Right lobe of liver (tissue), 4 donors: Measurements from ENCODE around the gene MFRP.

Experiments
- POLR2A ChIP-seq: fragments of 450-650 bp; IDR thresholded peaks from one replicate; pipeline ENCODE4 v1.6.1; 2017; ENCODE audit warnings: antibody characterized with exemption, mild to moderate bottlenecking
- TF ChIP-seq, protein P1 (sequence below), 4 donors: fragments of 200-600 bp in 3 of 4; fragments of 450-650 bp in 1 of 4; IDR thresholded peaks; one replicate each; pipeline versions ENCODE4 v1.5.1 to v1.8.0; 2016 to 2022; ENCODE audit warnings: antibody characterized with exemption in 4 of 4, mild to moderate bottlenecking in 2 of 4
- donor health status: DM: no; HTN: no; CAD: no.
- donor health status: DM: no; HTN: no; CAD: no.
- donor health status: DM: no; HTN: yes; CAD: no.

DNA sequence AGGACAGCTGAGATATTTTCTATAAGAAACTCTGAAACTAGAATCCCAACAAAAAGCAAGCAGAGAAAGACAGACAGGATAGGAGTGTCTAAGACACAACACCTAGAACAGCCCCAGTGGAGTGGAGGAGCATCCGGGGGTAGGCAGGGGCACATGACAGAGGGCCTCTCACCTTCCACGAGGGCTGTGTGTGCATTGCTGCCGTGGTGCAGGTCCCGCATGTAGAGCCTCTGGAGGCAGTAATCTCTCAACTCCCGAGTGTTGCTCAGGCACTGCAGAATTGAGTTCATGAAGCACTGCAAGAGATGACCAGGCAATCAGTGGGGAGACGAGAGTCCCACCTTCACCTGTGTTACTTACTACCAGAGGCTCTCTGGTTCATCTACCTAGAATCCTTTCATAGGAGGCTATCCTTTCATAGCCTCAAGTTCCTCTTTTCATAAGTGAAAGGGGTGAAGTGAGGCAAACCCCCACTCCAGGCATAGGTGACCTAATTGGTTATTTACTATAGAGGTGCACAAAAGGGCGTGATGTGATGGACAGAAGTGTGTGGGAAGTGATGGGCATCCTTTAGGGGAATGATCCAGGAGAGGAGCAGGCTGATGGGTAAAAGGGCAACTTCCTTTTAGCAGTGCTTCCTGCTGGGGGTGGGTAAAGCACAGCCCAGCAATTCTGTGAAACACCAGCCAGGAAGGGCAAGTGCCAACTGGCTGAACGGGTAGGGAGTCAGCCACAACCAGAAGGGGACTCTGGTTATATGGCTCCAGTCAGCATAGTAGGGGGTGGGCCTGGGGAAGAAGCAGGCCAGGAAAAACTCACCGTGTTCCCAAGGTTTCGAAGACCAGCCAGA lies 13.1 kb upstream of the MFRP start:
- TF ChIP-seq, protein P1, sequence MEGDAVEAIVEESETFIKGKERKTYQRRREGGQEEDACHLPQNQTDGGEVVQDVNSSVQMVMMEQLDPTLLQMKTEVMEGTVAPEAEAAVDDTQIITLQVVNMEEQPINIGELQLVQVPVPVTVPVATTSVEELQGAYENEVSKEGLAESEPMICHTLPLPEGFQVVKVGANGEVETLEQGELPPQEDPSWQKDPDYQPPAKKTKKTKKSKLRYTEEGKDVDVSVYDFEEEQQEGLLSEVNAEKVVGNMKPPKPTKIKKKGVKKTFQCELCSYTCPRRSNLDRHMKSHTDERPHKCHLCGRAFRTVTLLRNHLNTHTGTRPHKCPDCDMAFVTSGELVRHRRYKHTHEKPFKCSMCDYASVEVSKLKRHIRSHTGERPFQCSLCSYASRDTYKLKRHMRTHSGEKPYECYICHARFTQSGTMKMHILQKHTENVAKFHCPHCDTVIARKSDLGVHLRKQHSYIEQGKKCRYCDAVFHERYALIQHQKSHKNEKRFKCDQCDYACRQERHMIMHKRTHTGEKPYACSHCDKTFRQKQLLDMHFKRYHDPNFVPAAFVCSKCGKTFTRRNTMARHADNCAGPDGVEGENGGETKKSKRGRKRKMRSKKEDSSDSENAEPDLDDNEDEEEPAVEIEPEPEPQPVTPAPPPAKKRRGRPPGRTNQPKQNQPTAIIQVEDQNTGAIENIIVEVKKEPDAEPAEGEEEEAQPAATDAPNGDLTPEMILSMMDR (IDR thresholded peaks at IDR 0.05): no peak
- TF ChIP-seq POLR2A: no peak
